ENCODE data around the gene CELSR1.

DNA sequence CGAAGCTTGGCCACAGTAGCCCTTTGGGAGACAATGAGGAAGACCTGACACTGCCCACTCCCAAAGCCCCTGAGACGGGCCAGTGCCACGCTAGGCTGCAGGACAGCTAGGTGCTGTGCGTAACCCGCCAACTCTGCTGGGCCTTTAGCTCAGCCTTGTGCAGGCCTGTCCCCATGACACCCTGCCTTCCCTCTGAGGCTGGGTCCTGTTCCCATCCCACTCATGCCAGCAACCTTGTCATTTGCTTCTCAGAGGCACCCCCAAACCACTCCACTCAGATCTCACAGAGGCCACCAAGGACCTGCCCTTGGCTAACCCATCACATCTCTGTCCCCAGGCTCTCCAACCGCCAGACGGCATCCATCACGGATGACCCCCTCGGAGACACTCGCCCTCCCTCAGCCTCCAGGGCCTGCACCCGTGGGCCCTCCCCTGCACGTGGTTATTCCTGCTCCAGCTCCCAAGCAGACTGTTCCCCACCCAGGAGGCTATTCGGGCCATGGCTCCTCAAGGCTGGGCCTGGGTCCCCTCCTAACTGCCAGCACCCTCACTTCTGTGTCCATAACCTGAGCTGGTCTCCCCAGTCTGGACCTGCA, 11.1 kb downstream of the CELSR1 start:
- TF ChIP-seq CTCF (IDR thresholded peaks at IDR 0.05) = no peak
- no peak for TF ChIP-seq POLR2AphosphoS5 (IDR thresholded peaks at IDR 0.05; ENCODE audit: low read depth, low read length)
- TF ChIP-seq REST (IDR thresholded peaks at IDR 0.05; ENCODE audit: insufficient read depth in 1 of 2, low read depth in 2 of 2, low read length in 1 of 2) = no peak
